Stimulated activated naive CD8-positive, alpha-beta T cell treated with anti-CD3 and anti-CD28 coated beads, Interleukin-15, Interleukin-2, amounts not matched to agents 100 ng/mL and 50 ng/mL, for 24 hours (primary cell): Measurements from ENCODE around the gene BRAF.
"Not testable (repeated sequence)": the region's sequence is repeated elsewhere in the genome, so short reads cannot be mapped to it uniquely, and the experiment has no call there.

Source experiments
- H3K27ac Mint-ChIP-seq: one replicate; pipeline ENCODE4 v1.8.0; 2021; ENCODE audit warnings: mild to moderate bottlenecking, mixed read lengths
- H3K27me3 Mint-ChIP-seq: one replicate; pipeline ENCODE4 v1.8.0; 2021; ENCODE audit warnings: mixed read lengths
- H3K36me3 Mint-ChIP-seq: one replicate; pipeline ENCODE4 v1.8.0; 2021; ENCODE audit warnings: low read depth, mixed read lengths
- H3K4me1 Mint-ChIP-seq: one replicate; pipeline ENCODE4 v1.8.0; 2021; ENCODE audit warnings: low read depth, mixed read lengths
- H3K4me3 Mint-ChIP-seq: one replicate; pipeline ENCODE4 v1.8.0; 2021; ENCODE audit warnings: mild to moderate bottlenecking, mixed read lengths
- H3K9me3 Mint-ChIP-seq: one replicate; pipeline ENCODE4 v1.8.0; 2021; ENCODE audit warnings: mixed read lengths

The BRAF gene

DNA sequence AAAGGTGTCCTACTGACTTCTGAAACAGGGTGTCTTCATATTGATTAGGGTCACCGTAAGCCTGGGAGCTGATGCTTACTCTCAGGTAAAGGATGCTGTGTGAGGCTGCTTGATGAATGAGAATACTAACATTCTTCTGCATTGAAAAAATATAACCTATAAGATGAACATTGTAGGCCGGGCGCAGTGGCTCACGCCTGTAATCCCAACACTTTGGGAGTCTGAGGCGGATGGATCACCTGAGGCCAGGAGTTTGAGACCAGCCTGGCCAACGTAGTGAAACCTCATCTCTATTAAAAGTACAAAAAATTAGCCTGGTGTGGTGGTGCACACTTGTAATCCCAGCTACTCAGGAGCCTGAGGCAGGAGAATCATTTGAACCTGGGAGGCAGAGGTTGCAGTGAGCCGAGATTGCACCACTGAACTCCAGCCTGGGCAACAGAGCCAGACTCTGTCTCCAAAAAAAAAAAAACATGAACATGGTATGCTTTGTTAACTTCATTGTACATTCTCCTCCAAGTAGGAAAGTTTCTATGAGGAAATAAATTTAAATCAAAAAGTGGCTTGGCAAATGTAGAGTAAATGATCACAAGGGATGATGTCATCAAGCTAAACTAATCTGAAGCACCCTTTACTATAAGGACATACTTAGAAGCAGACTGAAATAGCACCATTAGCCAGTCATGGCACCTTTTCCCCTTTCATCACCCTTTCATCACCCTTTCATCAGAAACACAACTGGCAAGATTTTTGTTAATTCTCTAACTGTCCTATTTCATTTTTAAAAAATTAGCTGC, 1.5 kb upstream of the BRAF start:
- Mint-ChIP-seq H3K4me1 (peaks cover 5% of the 10 kb centered on the region), H3K27ac (no peak overlapping the region), H3K9me3 (no peaks in the 10 kb centered on the region), H3K27me3 (no peaks in the 10 kb centered on the region), H3K36me3 (no peaks in the 10 kb centered on the region), H3K4me3 (peak overlapping the region; percentile 18)

DNA sequence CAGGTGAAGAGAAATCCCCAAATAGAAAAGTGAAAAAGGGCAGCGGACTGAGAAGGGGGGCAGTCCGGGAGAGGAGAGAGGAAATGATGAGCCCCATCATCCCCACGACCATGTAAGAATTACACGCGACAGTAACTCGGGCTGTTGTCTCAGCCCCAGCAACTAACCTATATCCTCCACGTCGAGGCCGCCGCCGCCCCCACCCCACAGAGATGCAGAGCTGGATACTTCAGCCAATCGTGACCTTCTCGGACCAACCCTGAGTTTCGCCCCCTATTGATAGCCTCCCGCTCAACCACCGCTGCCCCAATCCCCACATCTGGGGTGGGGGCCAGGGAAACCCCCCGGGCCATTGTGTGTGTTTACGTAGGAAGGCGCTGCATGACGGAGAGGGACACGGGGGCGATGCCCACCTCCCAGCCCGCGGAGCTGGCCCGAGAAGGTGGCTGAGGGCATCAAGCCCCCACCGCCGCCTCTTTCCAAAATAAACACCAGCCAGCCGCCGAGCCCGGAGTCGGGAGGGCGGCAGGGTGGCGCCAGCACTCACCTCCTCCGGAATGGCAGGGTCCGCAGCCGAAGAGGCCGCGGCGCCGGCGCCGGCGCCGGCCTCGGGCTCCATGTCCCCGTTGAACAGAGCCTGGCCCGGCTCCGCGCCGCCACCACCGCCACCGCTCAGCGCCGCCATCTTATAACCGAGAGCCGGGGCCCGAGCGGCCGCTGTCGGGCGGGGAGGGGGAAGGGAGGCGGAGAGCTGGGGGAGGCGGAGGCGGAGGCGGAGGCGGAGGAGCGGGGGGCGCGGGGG, 509 bp downstream of the BRAF start:
- no peak overlapping the region for H3K4me3 Mint-ChIP-seq
- peaks cover 5% of the 10 kb centered on the region for H3K4me1 Mint-ChIP-seq
- H3K27me3 Mint-ChIP-seq = no peaks in the 10 kb centered on the region

DNA sequence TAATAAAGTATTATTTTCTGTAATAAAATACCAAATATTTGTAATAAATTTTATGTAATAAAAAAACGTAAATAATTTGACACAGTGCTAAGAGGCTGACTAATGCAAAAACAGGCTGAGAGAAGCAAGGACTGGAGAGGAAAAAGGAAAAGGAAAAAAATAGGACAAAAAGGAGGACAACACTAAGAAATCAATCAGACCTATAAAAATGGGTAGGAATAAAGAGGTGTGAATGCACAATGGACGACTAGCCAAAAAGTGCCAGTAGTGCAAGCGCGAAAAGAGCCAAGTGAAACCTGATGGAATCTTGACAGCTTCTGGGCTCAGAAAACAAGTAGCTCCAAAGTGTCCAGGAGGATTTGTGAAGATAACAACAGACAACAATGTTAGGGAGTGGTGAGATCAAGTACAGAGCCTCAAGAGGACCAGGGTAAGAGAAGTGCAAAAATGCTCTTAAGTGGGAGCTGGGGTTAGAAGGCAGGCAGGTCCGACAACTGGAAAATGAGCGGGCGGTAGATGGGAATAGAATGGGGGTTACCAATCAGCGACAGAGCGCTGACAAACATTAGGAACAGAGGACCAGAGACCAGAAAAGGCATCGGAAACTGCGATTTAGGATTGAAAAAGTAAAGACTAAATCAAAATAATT, 1.2 kb downstream of the BRAF start:
- no peak overlapping the region for H3K27ac Mint-ChIP-seq
- peaks cover 6% of the 10 kb centered on the region for H3K36me3 Mint-ChIP-seq
- H3K9me3 Mint-ChIP-seq = no peaks in the 10 kb centered on the region
- no peaks in the 10 kb centered on the region for H3K27me3 Mint-ChIP-seq
- H3K4me3 Mint-ChIP-seq = no peak overlapping the region
- H3K4me1 Mint-ChIP-seq = peaks cover 5% of the 10 kb centered on the region

More for the DNA sequence above, 509 bp downstream of the BRAF start:
- Mint-ChIP-seq H3K9me3 (no peaks in the 10 kb centered on the region), H3K27ac (no peak overlapping the region), H3K36me3 (peaks cover 3% of the 10 kb centered on the region)

DNA sequence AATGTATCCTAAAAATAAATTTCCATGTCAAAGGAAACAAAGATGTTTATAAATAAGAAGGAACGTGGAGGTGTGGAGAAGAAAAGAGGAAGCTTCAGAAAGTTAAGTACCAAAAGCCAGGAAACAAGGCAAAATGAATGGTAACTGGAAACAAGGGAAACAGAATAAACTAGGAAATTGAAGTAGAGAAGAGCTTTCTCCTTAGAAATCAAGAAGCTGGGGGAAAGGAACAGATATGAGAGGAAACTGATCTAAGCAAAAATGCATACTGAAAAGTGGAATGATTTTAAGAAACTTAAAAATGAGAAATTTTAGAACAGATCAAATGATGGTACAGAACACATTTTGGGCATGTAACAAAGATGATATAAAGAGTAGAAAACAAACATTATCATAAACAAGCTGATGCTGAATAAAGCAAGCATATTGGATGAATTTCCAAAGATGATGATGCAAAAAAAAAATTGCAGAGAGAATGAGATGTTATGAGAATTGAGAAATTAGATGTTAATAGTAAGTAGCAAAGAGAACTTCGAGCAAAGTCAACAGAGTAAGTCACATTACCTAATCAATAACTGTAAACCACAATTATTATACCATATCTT, 1.9 kb downstream of the BRAF start:
- H3K36me3 Mint-ChIP-seq = peaks cover 11% of the 10 kb centered on the region
- no peaks in the 10 kb centered on the region for H3K27me3 Mint-ChIP-seq
- H3K4me3 Mint-ChIP-seq = no peak overlapping the region
- H3K27ac Mint-ChIP-seq = no peak overlapping the region
- no peaks in the 10 kb centered on the region for H3K9me3 Mint-ChIP-seq
- H3K4me1 Mint-ChIP-seq = peaks cover 9% of the 10 kb centered on the region

DNA sequence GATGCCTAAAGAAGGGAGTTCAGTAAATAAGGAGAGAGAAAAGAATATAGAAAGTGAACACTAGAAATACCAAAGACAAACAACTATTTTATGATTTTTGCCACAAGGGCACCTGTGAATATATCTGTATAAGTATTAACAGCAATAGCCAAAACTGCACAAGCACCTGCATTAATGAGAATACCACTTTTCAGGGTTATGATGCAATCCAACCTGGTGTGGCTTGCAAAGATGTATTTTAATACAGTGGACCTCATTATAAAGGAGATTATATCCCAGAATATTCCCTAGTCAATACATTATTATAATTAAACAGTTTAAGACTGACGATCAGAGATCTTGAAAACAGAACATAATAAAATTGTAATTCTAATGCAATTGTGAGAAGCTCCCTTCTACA, 4.0 kb downstream of the BRAF start:
- no peak overlapping the region for H3K27ac Mint-ChIP-seq
- peaks cover 11% of the 10 kb centered on the region for H3K36me3 Mint-ChIP-seq
- no peaks in the 10 kb centered on the region for H3K27me3 Mint-ChIP-seq
- no peaks in the 10 kb centered on the region for H3K9me3 Mint-ChIP-seq
- H3K4me1 Mint-ChIP-seq = peaks cover 28% of the 10 kb centered on the region
- no peak overlapping the region for H3K4me3 Mint-ChIP-seq

DNA sequence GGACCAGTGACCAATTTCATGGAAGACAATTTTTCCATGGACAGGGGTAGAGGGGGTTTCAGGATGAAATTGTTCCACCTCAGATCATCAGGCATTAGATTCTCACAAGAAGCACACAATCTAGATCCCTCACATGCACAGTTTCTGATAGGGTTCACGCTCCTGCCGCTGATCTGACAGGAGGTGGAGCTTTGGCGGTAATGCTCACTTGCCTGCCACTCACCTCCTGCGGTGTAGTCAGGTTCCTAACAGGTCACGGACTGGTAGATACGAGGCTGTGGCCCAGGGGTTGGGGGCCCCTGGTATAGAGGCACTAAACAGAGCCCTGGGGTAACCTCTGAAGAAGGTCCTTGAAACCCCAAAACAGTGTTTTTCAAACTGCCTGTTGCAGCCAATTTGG, 6.5 kb downstream of the BRAF start:
- H3K4me1 Mint-ChIP-seq = peaks cover 33% of the 10 kb centered on the region
- peaks cover 11% of the 10 kb centered on the region for H3K36me3 Mint-ChIP-seq
- H3K4me3 Mint-ChIP-seq = no peak overlapping the region
- no peaks in the 10 kb centered on the region for H3K27me3 Mint-ChIP-seq
- no peaks in the 10 kb centered on the region for H3K9me3 Mint-ChIP-seq
- H3K27ac Mint-ChIP-seq = no peak overlapping the region

DNA sequence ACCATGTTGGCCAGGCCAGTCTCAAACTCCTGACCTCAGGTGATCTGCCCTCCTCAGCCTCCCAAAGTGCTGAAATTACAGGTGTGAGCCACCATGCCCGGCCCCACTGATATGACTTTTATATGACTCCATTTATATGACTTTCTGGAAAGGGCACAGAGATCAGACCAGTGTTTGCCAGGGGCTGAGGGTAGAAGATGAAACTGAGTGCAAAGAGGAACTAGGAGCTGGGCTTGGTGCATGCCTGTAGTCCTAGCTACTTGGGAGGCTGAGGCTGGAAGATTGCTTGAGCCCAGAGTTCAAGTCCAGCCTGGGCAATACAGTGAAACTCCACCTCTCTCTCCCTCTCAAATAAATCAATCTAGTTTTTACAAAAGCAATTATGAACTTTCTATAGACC, 7.5 kb downstream of the BRAF start:
- no peaks in the 10 kb centered on the region for H3K27me3 Mint-ChIP-seq
- no peak overlapping the region for H3K27ac Mint-ChIP-seq
- H3K4me3 Mint-ChIP-seq = no peak overlapping the region
- peaks cover 40% of the 10 kb centered on the region for H3K4me1 Mint-ChIP-seq
- H3K36me3 Mint-ChIP-seq = peaks cover 11% of the 10 kb centered on the region
- H3K9me3 Mint-ChIP-seq = no peaks in the 10 kb centered on the region

DNA sequence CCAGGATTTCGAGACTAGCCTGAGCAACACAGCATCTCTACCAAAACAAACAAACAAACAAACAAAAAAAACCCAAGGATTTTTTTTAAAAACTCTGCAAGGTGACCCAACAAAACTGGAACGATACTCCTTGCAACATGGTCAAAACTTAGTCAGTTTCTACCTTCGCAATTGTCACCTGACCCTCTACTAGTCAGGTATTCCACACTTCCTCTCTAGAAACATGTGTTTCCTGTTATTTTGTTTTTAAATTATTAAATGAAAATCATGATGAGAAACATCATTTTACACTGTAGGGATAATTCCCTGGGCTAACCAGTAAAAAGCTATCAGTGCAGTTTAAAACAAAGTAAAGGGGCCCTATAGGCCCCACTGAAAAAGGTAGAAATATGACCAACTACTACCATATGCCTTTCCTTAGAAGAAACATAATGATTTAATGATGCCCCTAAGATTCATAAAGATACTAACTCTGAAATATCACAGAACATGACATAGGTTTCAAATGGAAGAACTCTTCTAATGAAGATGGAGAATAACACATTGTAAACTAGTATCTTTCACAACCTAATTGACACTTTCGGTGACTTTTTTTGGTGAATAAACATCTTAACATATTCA, 8.7 kb downstream of the BRAF start:
- H3K4me1 Mint-ChIP-seq = peaks cover 46% of the 10 kb centered on the region
- no peaks in the 10 kb centered on the region for H3K9me3 Mint-ChIP-seq
- H3K27ac Mint-ChIP-seq = no peak overlapping the region
- no peak overlapping the region for H3K4me3 Mint-ChIP-seq
- H3K27me3 Mint-ChIP-seq = no peaks in the 10 kb centered on the region
- H3K36me3 Mint-ChIP-seq = peaks cover 11% of the 10 kb centered on the region

DNA sequence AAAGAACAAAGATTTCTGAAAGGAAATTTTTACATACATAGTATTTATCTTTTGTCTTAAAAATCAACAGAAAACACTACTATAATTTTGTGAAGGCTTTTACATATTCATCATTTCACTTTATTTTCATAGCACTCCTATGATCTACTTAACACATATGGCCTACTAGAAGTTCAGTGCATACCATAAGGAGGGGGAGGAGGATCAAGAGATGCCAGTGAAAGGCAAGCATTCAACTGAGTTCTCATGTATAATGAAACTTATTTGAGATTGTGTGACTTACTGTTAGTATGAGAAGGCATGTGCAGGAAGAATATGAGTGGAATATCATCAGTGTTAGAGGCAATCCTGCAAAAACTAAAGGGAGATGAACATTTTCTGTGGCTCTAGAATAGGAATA, 10.6 kb downstream of the BRAF start:
- Mint-ChIP-seq H3K36me3 (peaks cover 17% of the 10 kb centered on the region), H3K4me3 (no peak overlapping the region), H3K9me3 (no peaks in the 10 kb centered on the region), H3K27me3 (no peaks in the 10 kb centered on the region), H3K27ac (no peak overlapping the region), H3K4me1 (peaks cover 50% of the 10 kb centered on the region)

DNA sequence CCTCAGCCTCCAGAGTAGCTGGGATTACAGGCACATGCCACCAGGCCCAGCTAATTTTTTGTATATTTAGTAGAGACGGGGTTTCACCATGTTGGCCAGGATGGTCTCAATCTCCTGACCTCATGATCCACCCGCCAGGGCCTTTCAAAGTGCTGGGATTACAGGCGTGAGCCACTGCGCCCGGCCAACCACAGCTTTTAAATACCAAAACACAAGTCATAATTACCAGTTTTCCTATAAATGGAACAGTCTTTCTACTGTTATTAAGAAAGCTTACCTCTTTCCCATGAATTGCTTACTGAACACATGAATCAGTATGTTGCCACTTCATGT, 11.2 kb downstream of the BRAF start:
- H3K4me3 Mint-ChIP-seq = not testable (repeated sequence)

DNA sequence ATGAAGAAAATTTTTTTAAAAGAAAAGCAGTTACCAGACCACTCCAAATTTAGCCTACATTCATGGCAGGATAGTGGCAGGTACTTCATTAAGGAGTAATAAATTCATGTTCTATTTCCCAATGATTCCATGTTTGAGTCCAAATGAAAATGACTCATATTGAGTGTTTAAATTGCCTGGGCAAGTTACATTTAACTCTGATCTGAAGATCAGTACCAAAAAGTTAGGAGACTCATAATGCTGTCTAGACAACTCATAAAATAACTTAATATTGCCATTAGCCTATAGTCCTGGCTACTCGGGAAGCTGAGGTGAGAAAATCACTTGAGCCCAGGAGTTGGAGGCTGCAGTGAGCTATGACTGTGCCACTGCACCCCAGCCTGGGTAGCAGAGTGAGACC, 13.0 kb downstream of the BRAF start:
- Mint-ChIP-seq H3K36me3 (peaks cover 10% of the 10 kb centered on the region), H3K4me3 (no peak overlapping the region), H3K9me3 (no peaks in the 10 kb centered on the region), H3K27me3 (no peaks in the 10 kb centered on the region), H3K27ac (no peak overlapping the region), H3K4me1 (peaks cover 41% of the 10 kb centered on the region)

More for the DNA sequence above, 11.2 kb downstream of the BRAF start:
- not testable (repeated sequence) for H3K27me3 Mint-ChIP-seq, H3K9me3 Mint-ChIP-seq, H3K27ac Mint-ChIP-seq
- Mint-ChIP-seq H3K4me1 (peaks cover 50% of the 10 kb centered on the region), H3K36me3 (peaks cover 16% of the 10 kb centered on the region)

DNA sequence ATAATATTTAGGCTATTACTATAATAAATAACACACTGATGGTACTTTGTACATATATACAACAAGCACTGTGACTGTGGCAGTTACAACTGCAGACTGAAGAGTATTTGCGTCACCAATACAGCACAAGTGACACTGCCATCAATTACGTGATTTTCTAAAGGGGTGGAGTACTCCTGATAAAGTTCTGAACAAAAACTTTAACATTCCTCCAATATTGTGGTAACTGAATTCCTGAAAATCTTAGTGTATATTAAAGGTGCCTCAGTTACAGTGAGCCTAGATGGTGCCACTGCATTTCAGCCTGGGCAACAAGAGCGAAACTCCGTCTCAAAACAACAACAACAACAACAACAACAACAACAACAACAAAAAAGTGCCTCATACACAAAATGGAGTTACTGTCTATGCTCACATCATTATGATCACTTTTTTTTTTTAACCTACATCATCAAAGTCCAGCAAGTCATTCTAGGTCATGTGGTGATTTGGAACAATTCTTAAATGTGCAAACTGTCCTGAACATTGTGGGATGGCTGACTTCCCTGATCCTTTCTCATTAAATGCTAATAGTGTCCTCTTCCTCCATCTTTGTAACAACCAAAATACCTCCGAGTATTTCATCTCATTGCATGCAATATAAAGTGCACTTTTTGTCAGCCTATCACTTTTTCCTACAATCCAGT, 15.1 kb downstream of the BRAF start:
- Mint-ChIP-seq H3K27me3 (no peaks in the 10 kb centered on the region), H3K36me3 (peaks cover 10% of the 10 kb centered on the region), H3K4me3 (no peak overlapping the region), H3K4me1 (peaks cover 42% of the 10 kb centered on the region), H3K9me3 (no peaks in the 10 kb centered on the region), H3K27ac (no peak overlapping the region)

DNA sequence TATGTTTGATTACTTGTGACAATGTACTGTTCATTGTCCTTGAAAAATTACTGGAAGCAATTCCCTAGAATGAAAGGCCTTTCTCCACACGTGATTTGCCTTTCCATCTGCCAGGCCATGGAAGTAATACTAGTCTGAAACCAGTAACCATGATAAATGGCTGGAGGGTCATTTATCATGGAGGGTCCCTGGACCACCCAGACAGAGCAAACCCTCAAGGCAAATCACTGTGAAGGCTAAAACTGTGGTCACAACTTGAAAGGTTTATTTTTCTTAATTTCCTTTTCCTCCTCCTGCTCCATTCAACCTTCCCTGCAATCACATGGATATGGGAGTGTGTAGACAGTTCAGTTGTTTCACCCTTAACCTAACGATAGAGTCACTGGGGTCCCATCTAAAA, 16.4 kb downstream of the BRAF start:
- H3K4me1 Mint-ChIP-seq = peaks cover 47% of the 10 kb centered on the region
- no peaks in the 10 kb centered on the region for H3K9me3 Mint-ChIP-seq
- H3K4me3 Mint-ChIP-seq = no peak overlapping the region

DNA sequence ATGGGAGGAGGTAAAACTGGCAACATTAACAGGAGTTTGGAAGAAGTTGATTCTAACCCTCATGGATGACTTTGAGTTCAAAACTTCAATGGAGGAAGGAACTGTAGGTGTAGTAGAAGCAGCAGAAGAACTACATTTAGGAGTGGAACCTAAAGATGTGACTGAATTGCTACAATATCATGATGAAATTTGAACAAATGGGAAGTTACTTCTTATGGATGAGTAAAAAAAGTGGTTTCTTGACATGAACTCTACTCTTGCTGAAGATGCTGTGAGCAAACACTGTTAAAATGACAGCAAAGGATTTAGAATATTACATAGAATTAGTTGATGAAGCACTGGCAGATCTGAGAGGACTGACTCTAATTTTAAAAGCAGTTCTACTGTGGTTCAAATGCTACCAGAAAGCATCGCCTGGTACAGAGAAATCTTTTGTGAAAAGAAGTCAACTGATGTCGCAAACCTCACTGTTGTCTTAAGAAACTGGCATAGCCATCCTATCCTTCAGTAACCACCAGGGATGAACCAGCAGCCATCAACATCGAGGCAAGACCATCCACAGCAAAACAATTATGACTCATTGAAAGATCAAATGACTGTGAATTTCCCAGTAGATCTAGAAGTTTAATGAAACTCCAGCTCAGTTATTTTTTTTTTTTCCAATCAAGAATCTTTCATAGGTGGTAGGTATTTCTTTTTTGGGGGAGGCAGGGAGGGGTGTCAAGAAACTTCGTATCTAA, 20.8 kb downstream of the BRAF start:
- Mint-ChIP-seq H3K27ac (peak overlapping the region; percentile 3), H3K27me3 (no peaks in the 10 kb centered on the region), H3K4me1 (peaks cover 61% of the 10 kb centered on the region), H3K4me3 (no peak overlapping the region), H3K36me3 (peaks cover 20% of the 10 kb centered on the region), H3K9me3 (no peaks in the 10 kb centered on the region)

More for the DNA sequence above, 16.4 kb downstream of the BRAF start:
- Mint-ChIP-seq H3K27ac (no peak overlapping the region), H3K36me3 (peaks cover 18% of the 10 kb centered on the region), H3K27me3 (no peaks in the 10 kb centered on the region)
